Caco-2 (cell line): ENCODE measurements around the gene IFNA16. TPM values are rescaled to one million over a fixed set of nuclear protein-coding genes. Genes with fewer than 3 reads are reported as not detected.

ENCODE experiments used
- BruUV-seq: library from RNA; stranded (reverse); fragments of 400-500 nt; replicated peaks from 2 replicates; lab custom pipeline; 2021; lab: Mats Ljungman, UMichigan
- CTCF ChIA-PET: fragments of 300-600 bp; sonication (Branson Sonifier 250); formaldehyde crosslinking; loops from one replicate; lab custom pipeline; 2022; ENCODE audit warnings: antibody characterized with exemption; lab: Charles Lee
- POLR2A ChIA-PET: fragments of 300-600 bp; sonication (Branson Sonifier 250); formaldehyde crosslinking; loops from one replicate; lab custom pipeline; 2022; ENCODE audit warnings: antibody characterized with exemption; lab: Charles Lee
- DNase-seq, 2 experiments: peaks; one replicate each; pipeline versions ENCODE4 v3.0.0 to v3.0.0-alpha.2; 2020 to 2022
- H3K27me3 ChIP-seq: replicated peaks from 2 replicates; pipeline ENCODE4 v1.6.0; 2011; ENCODE audit warnings: low read length; ENCODE audit not compliant: control insufficient read depth, insufficient read depth
- H3K36me3 ChIP-seq: 2 replicates; pipeline ENCODE4 v1.5.1; 2011; ENCODE audit warnings: low read length; ENCODE audit not compliant: control insufficient read depth, insufficient read depth
- H3K4me1 ChIP-seq: fragments of 250-450 bp; sonication (Bioruptor Pico); 2 replicates; pipeline ENCODE4 v1.5.1; 2020; ENCODE audit warnings: mild to moderate bottlenecking
- H3K4me3 ChIP-seq: 2 replicates; pipeline ENCODE4 v1.5.1; 2011; ENCODE audit warnings: low read depth, mild to moderate bottlenecking, control low read depth, low read length
- H3K9me3 ChIP-seq: fragments of 250-450 bp; sonication (Bioruptor Pico); 2 replicates; pipeline ENCODE4 v1.5.1; 2020; ENCODE audit warnings: mild to moderate bottlenecking, moderate library complexity
- H3K27ac Mint-ChIP-seq: one replicate; pipeline ENCODE4 v1.8.0; 2022; ENCODE audit warnings: mixed read lengths; ENCODE audit not compliant: unreplicated experiment
- H3K27me3 Mint-ChIP-seq: one replicate; pipeline ENCODE4 v1.8.0; 2022; ENCODE audit warnings: mixed read lengths; ENCODE audit not compliant: insufficient read depth, unreplicated experiment
- H3K36me3 Mint-ChIP-seq: one replicate; pipeline ENCODE4 v1.8.0; 2022; ENCODE audit warnings: mild to moderate bottlenecking, mixed read lengths; ENCODE audit not compliant: insufficient read depth, unreplicated experiment
- H3K4me1 Mint-ChIP-seq: one replicate; pipeline ENCODE4 v1.8.0; 2022; ENCODE audit warnings: low read depth, mixed read lengths; ENCODE audit not compliant: unreplicated experiment
- H3K4me3 Mint-ChIP-seq: one replicate; pipeline ENCODE4 v1.8.0; 2022; ENCODE audit warnings: mild to moderate bottlenecking, moderate library complexity, mixed read lengths; ENCODE audit not compliant: unreplicated experiment
- H3K9me3 Mint-ChIP-seq: one replicate; pipeline ENCODE4 v1.8.0; 2022; ENCODE audit warnings: mixed read lengths; ENCODE audit not compliant: unreplicated experiment
- CTCF ChIP-seq, 2 experiments: fragments of 200-600 bp in 1 of 2; IDR thresholded peaks; 1 replicate in 1 of 2; 2 replicates in 1 of 2; pipeline versions ENCODE4 v1.5.1 to v1.8.0; 2011 to 2022; ENCODE audit warnings: antibody characterized with exemption in 1 of 2, control low read depth in 1 of 2, inconsistent platforms in 1 of 2, low read depth in 1 of 2, low read length in 1 of 2, mild to moderate bottlenecking in 1 of 2, moderate library complexity in 1 of 2; ENCODE audit not compliant: insufficient read depth in 1 of 2, severe bottlenecking in 1 of 2, unreplicated experiment in 1 of 2
- intact Hi-C: fragments of 100-400 bp; cut with micrococcal nuclease; formaldehyde crosslinking; loops from one replicate; pipeline ENCODE4 v1.10.0; 2022; ENCODE audit not compliant: unreplicated experiment
- total RNA-seq: library from RNA; stranded (reverse); gene quantifications from 2 replicates; pipeline ENCODE4 v1.2.3, GENCODE V29; 2022

The IFNA16 gene
- total RNA-seq, 1 experiment from 2014 or later = not detected

GRCh38 chr9:21252721-21253547 is 35.8 kb upstream of the IFNA16 start:
- peaks cover 7% of the 10 kb centered on the region for H3K27me3 Mint-ChIP-seq

GRCh38 chr9:21251638-21252037 is 34.5 kb upstream of the IFNA16 start:
- ChIA-PET CTCF (interaction anchor here (1.1 kb wide), 1 partner anchor 16 kb away, joined by 3 read pairs; no protein-coding TSS in a partner anchor), POLR2A (no interaction called here)
- no TSS peak for BruUV-seq
- H3K27me3 ChIP-seq = no peaks in the 10 kb centered on the region
- H3K4me3 ChIP-seq = no peak overlapping the region
- Mint-ChIP-seq H3K27me3 (peaks cover 7% of the 10 kb centered on the region), H3K27ac (no peak overlapping the region), H3K9me3 (no peaks in the 10 kb centered on the region), H3K36me3 (no peaks in the 10 kb centered on the region), H3K4me1 (no peaks in the 10 kb centered on the region), H3K4me3 (no peak overlapping the region)
- no peak for TF ChIP-seq CTCF (IDR thresholded peaks at IDR 0.05; ENCODE audit: insufficient read depth in 1 of 2, low read depth in 1 of 2, low read length in 1 of 2, severe bottlenecking in 1 of 2, unreplicated experiment in 1 of 2)
- DNase-seq = no peak
- H3K9me3 ChIP-seq = no peaks in the 10 kb centered on the region
- intact Hi-C loops = loop anchor here (2.0 to 5.0 kb wide), 3 partner anchors 145 to 536 kb away; no protein-coding TSS in a partner anchor
- no peaks in the 10 kb centered on the region for H3K4me1 ChIP-seq
- H3K36me3 ChIP-seq = no peaks in the 10 kb centered on the region

More at GRCh38 chr9:21252721-21253547, 35.8 kb upstream of the IFNA16 start:
- Histone ChIP-seq H3K36me3 (no peaks in the 10 kb centered on the region), H3K9me3 (no peaks in the 10 kb centered on the region), H3K4me3 (no peak overlapping the region), H3K4me1 (no peaks in the 10 kb centered on the region), H3K27me3 (no peaks in the 10 kb centered on the region)
- Mint-ChIP-seq H3K4me3 (no peak overlapping the region), H3K4me1 (no peaks in the 10 kb centered on the region), H3K9me3 (no peaks in the 10 kb centered on the region), H3K27ac (no peak overlapping the region), H3K36me3 (no peaks in the 10 kb centered on the region)
- BruUV-seq = no TSS peak
- DNase-seq = peak in 1 of 2 experiments; percentile 4
- TF ChIP-seq CTCF (IDR thresholded peaks at IDR 0.05; ENCODE audit: insufficient read depth in 1 of 2, low read depth in 1 of 2, low read length in 1 of 2, severe bottlenecking in 1 of 2, unreplicated experiment in 1 of 2) = peak; percentile 42 to 43
- intact Hi-C loops = loop anchor here (2.0 to 5.0 kb wide), 3 partner anchors 144 to 534 kb away; no protein-coding TSS in a partner anchor
- ChIA-PET POLR2A (no interaction called here), CTCF (interaction anchor here (0.8 to 1.4 kb wide), 4 partner anchors 58 to 202 kb away, joined by 4 to 6 read pairs (median 5); no protein-coding TSS in a partner anchor)

GRCh38 chr9:21251190-21251589 is 34.1 kb upstream of the IFNA16 start:
- Mint-ChIP-seq H3K36me3 (no peaks in the 10 kb centered on the region), H3K4me1 (no peaks in the 10 kb centered on the region), H3K4me3 (no peak overlapping the region), H3K27me3 (peaks cover 7% of the 10 kb centered on the region), H3K27ac (no peak overlapping the region), H3K9me3 (no peaks in the 10 kb centered on the region)
- TF ChIP-seq CTCF (IDR thresholded peaks at IDR 0.05; ENCODE audit: insufficient read depth in 1 of 2, low read depth in 1 of 2, low read length in 1 of 2, severe bottlenecking in 1 of 2, unreplicated experiment in 1 of 2) = no peak
- Histone ChIP-seq H3K9me3 (no peaks in the 10 kb centered on the region), H3K4me1 (no peaks in the 10 kb centered on the region), H3K4me3 (no peak overlapping the region), H3K36me3 (no peaks in the 10 kb centered on the region), H3K27me3 (no peaks in the 10 kb centered on the region)
- BruUV-seq = no TSS peak
- intact Hi-C loops = loop anchor here (5.0 kb wide), 1 partner anchor 536 kb away; no protein-coding TSS in a partner anchor
- POLR2A ChIA-PET = no interaction called here
- DNase-seq = no peak
- CTCF ChIA-PET = interaction anchor here (1.1 kb wide), 1 partner anchor 16 kb away, joined by 3 read pairs; no protein-coding TSS in a partner anchor
